Spleen (tissue), 7 donors: ENCODE measurements around the gene TBC1D22A.

ENCODE experiments used
- CTCF ChIP-seq, 11 experiments: fragments of 200-600 bp in 7 of 11; fragments of 450-650 bp in 4 of 11; sonication (generic) in 4 of 11; IDR thresholded peaks in 8 of 11; conservative IDR thresholded peaks in 3 of 11; 1 replicate in 7 of 11; 2 replicates in 4 of 11; pipeline versions ENCODE4 v1.4.0 to v1.8.0; 2016 to 2021; ENCODE audit warnings: antibody characterized with exemption in 11 of 11, inconsistent platforms in 4 of 11, mild to moderate bottlenecking in 1 of 11
- POLR2A ChIP-seq, 3 donors: fragments of 450-650 bp; IDR thresholded peaks; one replicate each; pipeline ENCODE4 v1.5.1; 2017; ENCODE audit warnings: antibody characterized with exemption in 3 of 3, mild to moderate bottlenecking in 1 of 3
- donor health status: DM: no; HTN: no; CAD: no; lungs with moderate emphysema.
- donor health status: DM: no; HTN: no; CAD: no.
- donor health status: DM: no; HTN: no; CAD: no.

GRCh38 chr22:47101321-47101885 is 339.0 kb downstream of the TBC1D22A start:
- TF ChIP-seq CTCF (IDR thresholded peaks at IDR 0.05 in 8 of 11, conservative IDR thresholded peaks at IDR 0.05 in 3 of 11): no peak
- no peak for TF ChIP-seq POLR2A (IDR thresholded peaks at IDR 0.05)
